ENCODE measurements around the gene CDK5.
A peak's percentile ranks its signal among the peaks of the same experiment; 100 is the strongest.

GRCh38 chr7:151059367-151060112, 1.8 kb upstream of the CDK5 start, which contains the start of gene SLC4A2:
- TF ChIP-seq CTCF (IDR thresholded peaks at IDR 0.05) = peak; percentile 15 to 54 (median 35)
- peak in 2 of 3 donors; percentile 55 to 59 for TF ChIP-seq POLR2A (IDR thresholded peaks at IDR 0.05)

Measured in body of pancreas (tissue), 4 donors.